Liver (tissue), 9 donors: Measurements from ENCODE around the gene RNPEPL1. TPM values are rescaled to one million over a fixed set of nuclear protein-coding genes. Genes with fewer than 3 reads are reported as not detected.

ENCODE experiments used
- DNase-seq: peaks from one replicate; pipeline ENCODE4 v3.0.0-alpha.2; 2017; ENCODE audit warnings: low spot score
- H3K27ac ChIP-seq, 2 donors: one replicate each; pipeline ENCODE4 v1.7.0; 2013; ENCODE audit warnings: inconsistent platforms in 2 of 2, low read length in 2 of 2, control low read depth in 1 of 2, low read depth in 1 of 2, mild to moderate bottlenecking in 1 of 2
- H3K27me3 ChIP-seq, 4 donors: one replicate each; pipeline versions ENCODE4 v1.6.1 to v1.7.0; 2013; ENCODE audit warnings: low read length in 3 of 4, inconsistent platforms in 1 of 4, mild to moderate bottlenecking in 1 of 4, moderate library complexity in 1 of 4; ENCODE audit not compliant: control insufficient read depth in 4 of 4, insufficient read depth in 4 of 4
- H3K36me3 ChIP-seq, 4 donors: one replicate each; pipeline versions ENCODE4 v1.6.1 to v1.7.0; 2013; ENCODE audit warnings: low read length in 3 of 4, mild to moderate bottlenecking in 3 of 4, low read depth in 1 of 4, moderate library complexity in 1 of 4; ENCODE audit not compliant: control insufficient read depth in 4 of 4, insufficient read depth in 3 of 4
- H3K4me1 ChIP-seq, 4 donors: one replicate each; pipeline versions ENCODE4 v1.6.1 to v1.7.0; 2013; ENCODE audit warnings: low read length in 3 of 4, mild to moderate bottlenecking in 3 of 4, moderate library complexity in 1 of 4; ENCODE audit not compliant: control insufficient read depth in 4 of 4, insufficient read depth in 4 of 4
- H3K4me3 ChIP-seq, 3 donors: one replicate each; pipeline versions ENCODE4 v1.6.1 to v1.7.0; 2013; ENCODE audit warnings: low read length in 3 of 3, control low read depth in 1 of 3, low read depth in 1 of 3, mild to moderate bottlenecking in 1 of 3
- H3K9ac ChIP-seq, 2 donors: one replicate each; pipeline ENCODE4 v1.7.0; 2013; ENCODE audit warnings: low read length in 2 of 2, mild to moderate bottlenecking in 2 of 2, moderate library complexity in 2 of 2, control low read depth in 1 of 2, low read depth in 1 of 2
- H3K9me3 ChIP-seq, 4 donors: one replicate each; pipeline versions ENCODE4 v1.6.1 to v1.7.0; 2013; ENCODE audit warnings: low read length in 3 of 4; ENCODE audit not compliant: control insufficient read depth in 4 of 4
- ATF3 ChIP-seq: IDR thresholded peaks from 2 replicates; pipeline ENCODE4 v1.6.1; 2016; ENCODE audit warnings: antibody characterized with exemption
- CTCF ChIP-seq: fragments of 150-350 bp; IDR thresholded peaks from 2 replicates; pipeline ENCODE4 v1.5.1; 2017; ENCODE audit warnings: improper control_type of control experiment, low read depth, low read length; ENCODE audit not compliant: missing input control
- EGR1 ChIP-seq, 2 donors: IDR thresholded peaks; 2 replicates each; pipeline ENCODE4 v1.6.1; 2016 to 2018; ENCODE audit warnings: antibody characterized with exemption in 2 of 2, low read depth in 2 of 2
- FOXA1 ChIP-seq: IDR thresholded peaks from 2 replicates; pipeline ENCODE4 v1.6.1; 2016; ENCODE audit warnings: antibody characterized with exemption
- FOXA2 ChIP-seq: IDR thresholded peaks from 2 replicates; pipeline ENCODE4 v1.6.1; 2016; ENCODE audit warnings: antibody characterized with exemption
- GABPA ChIP-seq, 2 donors: IDR thresholded peaks in 1 of 2; conservative IDR thresholded peaks in 1 of 2; 2 replicates each; pipeline ENCODE4 v1.6.1; 2016; ENCODE audit warnings: antibody characterized with exemption in 2 of 2, mild to moderate bottlenecking in 1 of 2, moderate library complexity in 1 of 2
- HNF4A ChIP-seq, 2 donors: conservative IDR thresholded peaks; 2 replicates each; pipeline ENCODE4 v1.6.1; 2016; ENCODE audit warnings: antibody characterized with exemption in 2 of 2, mild to moderate bottlenecking in 2 of 2
- HNF4G ChIP-seq: IDR thresholded peaks from 2 replicates; pipeline ENCODE4 v1.6.1; 2016; ENCODE audit warnings: antibody characterized with exemption
- MAX ChIP-seq: IDR thresholded peaks from 2 replicates; pipeline ENCODE4 v1.6.1; 2016; ENCODE audit warnings: antibody characterized with exemption
- NR2F2 ChIP-seq: IDR thresholded peaks from 2 replicates; pipeline ENCODE4 v1.6.1; 2016; ENCODE audit warnings: antibody characterized with exemption
- RAD21 ChIP-seq, 2 donors: IDR thresholded peaks; 2 replicates each; pipeline ENCODE4 v1.6.1; 2016; ENCODE audit warnings: antibody characterized with exemption in 2 of 2, mild to moderate bottlenecking in 2 of 2
- REST ChIP-seq: IDR thresholded peaks from 2 replicates; pipeline ENCODE4 v1.6.1; 2016; ENCODE audit warnings: antibody characterized with exemption, mild to moderate bottlenecking
- RXRA ChIP-seq, 2 donors: IDR thresholded peaks; 2 replicates each; pipeline ENCODE4 v1.6.1; 2017 to 2018; ENCODE audit warnings: antibody characterized with exemption in 2 of 2, mild to moderate bottlenecking in 1 of 2
- SP1 ChIP-seq: IDR thresholded peaks from 2 replicates; pipeline ENCODE4 v1.6.1; 2018; ENCODE audit warnings: antibody characterized with exemption, mild to moderate bottlenecking
- TAF1 ChIP-seq: conservative IDR thresholded peaks from 2 replicates; pipeline ENCODE4 v1.6.1; 2016; ENCODE audit warnings: antibody characterized with exemption, mild to moderate bottlenecking
- YY1 ChIP-seq: IDR thresholded peaks from 2 replicates; pipeline ENCODE4 v1.6.1; 2016; ENCODE audit warnings: antibody characterized with exemption, mild to moderate bottlenecking
- WGBS: extraction: QIAGEN DNeasy Blood & Tissue Kit; methylation state at CpG from one replicate; pipeline ENCODE4 v1.1.7; 2013; 5-methylcytosine and 5-hydroxymethylcytosine counted together
- polyA plus RNA-seq, 2 donors: library from polyadenylated mRNA; stranded (reverse) in 1 of 2; unstranded in 1 of 2; fragments of 200-250 nt in 1 of 2; fragments of >200 nt in 1 of 2; fragmentation: Nextera tagmentation in 1 of 2; extraction: Ambion mirVana in 1 of 2; gene quantifications; one replicate each; pipeline versions ENCODE4 v1.2.1 to v1.2.3, GENCODE V29; 2013 to 2015
- total RNA-seq, 2 donors: library from RNA; depleted of rRNA; stranded (reverse); fragments of >200 nt; gene quantifications; one replicate each; pipeline ENCODE4 v1.2.3, GENCODE V29; 2014
- donor health status: healthy.
- donor health status: healthy.
- donor health status: healthy.
- donor health status: healthy.
- donor health status: healthy.

The RNPEPL1 gene
- total and polyA plus RNA-seq, 4 donors = 24.8 to 43.9 (median 29.4) TPM

GRCh38 chr2:240582781-240583180 is 14.5 kb downstream of the RNPEPL1 start:
- H3K4me3 ChIP-seq = no peak overlapping the region
- H3K9ac ChIP-seq = no peak overlapping the region
- no peaks in the 10 kb centered on the region for H3K27me3 ChIP-seq
- DNase-seq = no peak
- no peaks in the 10 kb centered on the region for H3K9me3 ChIP-seq
- peaks cover 21 to 51% (median 43%) of the 10 kb centered on the region in 4 donors for H3K4me1 ChIP-seq
- no peak for TF ChIP-seq FOXA1
- TF ChIP-seq SP1 = no peak
- TF ChIP-seq RAD21 (IDR thresholded peaks at IDR 0.05) = no peak
- no peak for TF ChIP-seq NR2F2
- no peak for TF ChIP-seq YY1
- no peak for TF ChIP-seq CTCF
- no peak for TF ChIP-seq TAF1
- no peak for TF ChIP-seq HNF4G
- no peak for TF ChIP-seq HNF4A (conservative IDR thresholded peaks at IDR 0.05)
- no peak for TF ChIP-seq EGR1 (IDR thresholded peaks at IDR 0.05; ENCODE audit: low read depth in 2 of 2)
- no peak for TF ChIP-seq FOXA2
- no peak for TF ChIP-seq ATF3
- TF ChIP-seq REST = no peak
- WGBS = 93% methylated on average over 3 of the region's 3 CpGs
- H3K36me3 ChIP-seq = peaks cover 0 to 8% (median 0%) of the 10 kb centered on the region in 4 donors
- H3K27ac ChIP-seq = no peak overlapping the region

- no peak for DNase-seq
- H3K4me1 ChIP-seq = peaks cover 26 to 54% (median 50%) of the 10 kb centered on the region in 4 donors
Measured at GRCh38 chr2:240583774-240584173, 15.5 kb downstream of the RNPEPL1 start.

More at GRCh38 chr2:240583774-240584173, 15.5 kb downstream of the RNPEPL1 start:
- TF ChIP-seq HNF4G = no peak
- TF ChIP-seq GABPA (IDR thresholded peaks at IDR 0.05 in 1 of 2, conservative IDR thresholded peaks at IDR 0.05 in 1 of 2) = no peak
- no peak for TF ChIP-seq MAX
- TF ChIP-seq REST = no peak
- TF ChIP-seq ATF3 = no peak
- TF ChIP-seq RXRA (IDR thresholded peaks at IDR 0.05) = no peak
- Histone ChIP-seq H3K4me3 (no peak overlapping the region), H3K36me3 (no peaks in the 10 kb centered on the region), H3K9ac (no peak overlapping the region), H3K27me3 (no peaks in the 10 kb centered on the region), H3K27ac (no peak overlapping the region), H3K9me3 (no peaks in the 10 kb centered on the region)
- WGBS = 93% methylated on average over 4 of the region's 4 CpGs
